Measurements from ENCODE around the gene C11orf68.

Gene C11orf68

GRCh38 chr11:65944767-65945166 is 25.9 kb upstream of the C11orf68 start:
- DNase-seq (ENCODE audit: low read depth in 2 of 2): no peak

DNA sequence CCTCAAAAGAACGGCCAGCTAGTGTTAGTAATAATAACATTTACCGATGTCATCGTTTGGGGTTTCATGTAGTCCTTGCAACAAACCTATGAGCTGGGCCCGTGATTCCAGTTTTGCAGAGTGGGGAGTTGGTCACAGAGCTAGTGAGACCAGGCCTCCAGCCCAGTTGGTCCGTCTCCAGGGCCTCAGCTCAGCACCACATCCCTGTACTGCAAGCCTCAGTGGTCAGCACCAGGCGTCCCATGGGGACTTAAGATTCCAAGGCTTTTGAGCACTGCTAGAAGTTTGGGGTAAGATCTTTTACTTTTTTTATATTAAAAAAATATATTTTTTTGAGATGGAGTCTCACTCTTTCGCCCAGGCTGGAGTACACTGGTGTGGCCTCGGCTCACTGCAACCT is 25.3 kb upstream of the C11orf68 start:
- no peak for DNase-seq (ENCODE audit: low read depth in 2 of 2)

GRCh38 chr11:65942531-65942930 is 23.7 kb upstream of the C11orf68 start:
- no peak for DNase-seq (ENCODE audit: low read depth in 2 of 2)

DNA sequence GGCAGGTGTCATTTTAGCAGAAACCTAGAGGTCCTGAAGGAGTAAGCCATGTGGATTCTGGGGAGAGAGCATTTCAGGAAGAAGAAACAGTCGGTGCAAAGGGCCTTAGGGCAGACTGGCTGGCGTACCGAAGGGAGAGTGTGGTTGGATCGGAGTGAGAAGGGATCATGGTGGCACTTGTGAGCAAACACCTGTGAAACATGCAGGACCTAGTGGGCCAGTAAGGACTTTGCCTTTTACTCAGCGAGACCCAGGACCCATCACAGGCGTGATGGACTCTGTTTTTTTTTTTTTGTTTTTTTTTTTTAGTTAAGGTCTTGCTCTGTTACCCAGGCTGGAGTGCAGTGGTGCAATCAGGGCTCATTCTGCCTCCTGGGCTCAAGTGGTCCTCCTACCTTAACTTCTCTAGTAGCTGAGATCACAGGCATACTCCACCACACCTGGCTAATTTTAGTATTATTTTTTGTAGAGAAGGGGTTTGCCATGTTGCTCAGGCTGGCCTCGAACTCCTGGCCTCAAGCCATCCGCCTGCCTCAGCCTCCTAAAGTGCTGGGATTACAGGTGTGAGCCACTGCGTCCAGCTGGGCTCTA is 23.0 kb upstream of the C11orf68 start:
- no peak for DNase-seq (ENCODE audit: low read depth in 2 of 2)

DNA sequence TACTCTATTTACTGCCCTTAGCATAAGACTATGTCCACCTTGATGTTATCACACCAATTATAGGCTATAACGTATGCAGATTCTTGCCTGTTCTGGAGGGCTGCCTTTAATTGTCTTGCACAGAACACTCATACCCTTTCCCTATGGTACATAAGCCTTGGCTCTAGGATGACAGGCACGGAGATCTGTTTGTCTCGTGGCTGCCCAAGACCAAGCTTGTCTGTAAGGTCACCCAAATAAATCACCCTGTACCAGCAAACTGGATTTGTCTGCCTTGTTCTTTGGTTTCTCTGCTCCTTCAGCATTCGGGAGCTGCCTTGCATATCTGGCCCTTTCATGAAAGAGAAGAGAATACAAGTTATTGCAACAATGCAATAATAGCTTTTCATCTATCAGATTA is 18.9 kb upstream of the C11orf68 start:
- DNase-seq (ENCODE audit: low read depth in 2 of 2): no peak

- no peak for DNase-seq (ENCODE audit: low read depth in 2 of 2)
Measured at GRCh38 chr11:65934014-65934413, 15.2 kb upstream of the C11orf68 start.

DNA sequence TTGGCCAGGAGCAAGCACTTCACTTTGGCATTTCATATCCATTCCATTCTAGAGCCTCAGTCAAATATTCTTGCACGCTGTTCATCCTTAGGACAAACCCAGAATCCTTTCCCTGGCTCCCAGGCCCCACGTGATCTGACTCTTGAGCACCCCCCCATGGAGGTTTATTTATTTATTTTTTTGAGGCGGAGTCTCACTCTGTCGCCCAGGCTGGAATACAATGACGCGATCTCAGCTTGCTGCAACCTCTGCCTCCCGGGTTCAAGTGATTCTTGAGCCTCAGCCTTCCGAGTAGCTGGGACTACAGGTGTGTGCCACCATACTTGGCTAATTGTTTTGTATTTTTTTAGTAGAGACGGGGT is 13.7 kb upstream of the C11orf68 start:
- no peak for DNase-seq (ENCODE audit: low read depth in 2 of 2)

GRCh38 chr11:65931773-65932557 is 13.1 kb upstream of the C11orf68 start:
- no peak for DNase-seq (ENCODE audit: low read depth in 2 of 2)

GRCh38 chr11:65928667-65929066 is 9.8 kb upstream of the C11orf68 start:
- no peak for DNase-seq (ENCODE audit: low read depth in 2 of 2)

DNA sequence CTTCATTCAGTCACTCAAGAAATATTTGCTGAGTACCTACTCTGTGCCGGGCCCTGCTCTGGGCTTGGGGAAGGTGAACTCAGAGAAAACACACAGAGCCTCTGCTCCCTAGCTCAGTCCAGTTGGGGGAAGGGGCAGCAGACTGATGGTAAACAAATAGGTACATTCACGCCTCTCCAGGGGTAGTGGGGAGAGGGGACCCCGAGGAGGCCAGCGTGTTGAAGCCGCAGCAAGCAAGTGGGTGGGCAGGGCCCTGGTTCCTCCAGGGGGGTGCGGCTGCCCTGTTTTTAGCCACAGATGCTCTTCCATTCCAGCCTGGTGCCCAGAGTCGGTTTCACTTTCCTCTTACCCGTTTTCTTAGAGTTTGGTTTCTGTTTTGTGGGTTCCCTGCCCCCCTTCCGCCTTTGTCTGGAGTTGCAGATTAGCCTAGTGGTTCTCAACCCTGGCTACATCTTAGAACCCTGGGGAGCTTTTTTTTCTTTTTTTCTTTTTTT is 9.1 kb upstream of the C11orf68 start:
- peak; percentile 39 to 66 for DNase-seq (ENCODE audit: low read depth in 2 of 2)

- DNase-seq (ENCODE audit: low read depth in 2 of 2): no peak
Measured at GRCh38 chr11:65925397-65925796, 6.5 kb upstream of the C11orf68 start.

DNA sequence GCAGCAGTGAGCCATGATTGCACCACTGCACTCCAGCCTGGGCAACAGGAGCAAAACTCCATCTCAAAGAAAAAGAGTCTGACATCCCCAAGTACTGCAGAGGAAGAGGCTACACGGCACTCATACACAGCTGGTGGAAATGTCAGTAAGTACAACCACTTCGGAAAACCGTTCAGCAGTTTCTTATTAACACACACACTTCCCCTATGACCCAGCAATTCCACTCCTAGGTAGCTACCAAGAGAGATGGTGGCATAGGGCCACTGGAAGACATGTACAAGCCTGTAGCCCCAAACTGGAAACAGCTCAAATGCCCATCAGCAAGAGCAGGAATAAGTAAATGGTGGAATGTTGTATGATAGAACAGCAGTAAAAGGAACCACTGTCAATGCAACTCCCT is 3.7 kb upstream of the C11orf68 start:
- DNase-seq (ENCODE audit: low read depth in 2 of 2): no peak

GRCh38 chr11:65921876-65922275 is 3.0 kb upstream of the C11orf68 start:
- no peak for DNase-seq (ENCODE audit: low read depth in 2 of 2)

DNA sequence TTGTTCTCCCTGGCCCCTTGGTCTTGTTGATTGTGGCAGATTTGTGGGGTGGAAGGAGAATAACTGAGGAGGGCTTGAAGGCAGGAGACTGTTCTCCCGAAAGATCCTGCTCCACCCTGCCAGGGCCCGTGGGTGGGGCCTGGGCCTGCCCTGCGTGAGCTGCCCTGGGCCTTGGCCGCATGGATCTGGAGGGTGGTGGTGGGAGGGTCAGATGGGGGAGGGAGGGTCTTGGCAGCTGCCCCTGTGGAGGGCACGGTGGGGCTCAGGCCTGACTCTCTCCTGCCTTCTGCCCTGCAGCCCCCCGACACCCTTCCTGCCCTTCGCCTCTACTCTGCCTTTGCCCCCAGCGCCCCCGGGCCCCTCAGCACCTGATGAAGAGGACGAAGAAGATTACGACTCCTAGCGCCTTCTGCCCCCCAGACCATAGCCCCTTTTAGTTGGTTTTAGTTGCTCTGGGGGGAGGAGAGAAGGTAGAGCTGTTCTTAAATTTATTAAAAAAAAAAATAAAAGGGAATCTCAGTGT is 2.2 kb upstream of the C11orf68 start:
- no peak for DNase-seq (ENCODE audit: low read depth in 2 of 2)

DNA sequence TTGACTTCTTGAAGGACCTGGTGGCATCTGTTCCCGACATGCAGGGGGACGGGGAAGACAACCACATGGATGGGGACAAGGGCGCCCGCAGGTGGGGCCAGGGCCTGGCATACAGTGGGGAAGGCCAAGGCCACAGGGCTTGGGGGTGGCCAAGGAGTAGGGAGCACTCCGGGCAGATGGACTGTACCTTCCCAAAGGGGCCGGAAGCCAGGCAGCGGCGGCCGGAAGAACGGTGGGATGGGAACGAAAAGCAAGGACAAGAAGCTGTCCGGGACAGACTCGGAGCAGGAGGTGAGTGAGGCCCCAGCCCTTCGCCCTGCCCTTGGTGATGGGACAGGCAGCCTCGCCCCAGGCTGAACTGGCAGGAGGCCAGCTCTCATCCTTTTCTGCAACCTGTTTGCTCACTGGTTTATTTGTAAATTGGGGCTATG is 1.5 kb upstream of the C11orf68 start:
- DNase-seq (ENCODE audit: low read depth in 2 of 2): no peak

GRCh38 chr11:65919573-65920371 is 910 bp upstream of the C11orf68 start:
- no peak for DNase-seq (ENCODE audit: low read depth in 2 of 2)

GRCh38 chr11:65919141-65919572 is 295 bp upstream of the C11orf68 start, which contains the start of gene DRAP1:
Gene DRAP1 (plus strand): TSS chr11:65919426. CDS start chr11:65919502, 76 bp downstream.
- DNase-seq (ENCODE audit: low read depth in 2 of 2): peak; percentile 97 to 99

DNA sequence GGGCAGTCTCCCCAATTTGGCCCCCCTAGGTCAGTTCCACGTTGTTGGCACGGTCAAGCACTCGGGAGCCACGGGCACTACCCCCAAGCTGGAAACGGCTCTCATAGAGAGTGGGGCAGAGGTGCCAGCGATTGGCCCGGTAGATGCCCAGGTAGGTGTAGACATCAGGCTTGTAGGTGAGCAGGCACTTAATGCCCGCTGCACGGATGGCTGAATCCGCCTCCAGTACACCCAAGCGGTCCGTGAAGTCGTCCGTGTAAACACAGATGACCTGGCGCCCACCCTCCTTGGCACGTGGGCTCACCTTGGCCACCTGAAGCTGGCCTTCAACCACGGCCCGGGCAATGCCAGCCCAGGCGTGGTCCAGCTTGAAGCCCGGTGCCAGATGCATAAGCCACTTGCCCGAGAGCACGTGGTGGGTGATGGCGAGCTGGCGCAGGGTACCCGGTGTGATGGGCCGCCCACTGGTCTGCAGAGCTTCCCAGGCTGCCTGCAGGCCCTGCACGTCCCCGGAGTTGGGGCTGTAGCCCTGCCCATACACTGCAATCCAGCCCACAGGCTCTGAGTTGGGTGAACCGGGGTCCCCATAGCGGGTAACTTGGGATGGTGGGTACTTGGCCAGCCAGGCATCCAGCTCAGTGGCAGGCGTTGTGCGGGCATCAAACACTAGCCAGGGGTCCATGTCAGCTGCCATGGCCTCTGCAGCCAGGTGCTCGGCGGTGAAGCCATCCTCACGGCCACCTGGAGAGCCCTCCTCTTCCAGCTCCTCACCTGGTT is 1.2 kb downstream of the C11orf68 start:
- DNase-seq (ENCODE audit: low read depth in 2 of 2): no peak

GRCh38 chr11:65917077-65917433 is 1.8 kb downstream of the C11orf68 start:
- no peak for DNase-seq (ENCODE audit: low read depth in 2 of 2)

GRCh38 chr11:65916391-65916790 is 2.5 kb downstream of the C11orf68 start:
- no peak for DNase-seq (ENCODE audit: low read depth in 2 of 2)

- DNase-seq (ENCODE audit: low read depth in 2 of 2): no peak
Measured at GRCh38 chr11:65915821-65916251, 3.0 kb downstream of the C11orf68 start.

Measured in stimulated activated CD8-positive, alpha-beta memory T cell treated with anti-CD3 and anti-CD28 coated beads, Interleukin-15, amount 100 ng/mL, for 4 hours (primary cell).